Progenitor cell of endocrine pancreas (in vitro differentiated cells): ENCODE results near the gene PBX1. TPM values are rescaled to one million over a fixed set of nuclear protein-coding genes. Genes with fewer than 3 reads are reported as not detected.

Experiments used
- DNase-seq: peaks from one replicate; pipeline ENCODE4 v3.0.0; 2021; ENCODE audit warnings: low spot score; ENCODE audit not compliant: unreplicated experiment
- H3K27ac Mint-ChIP-seq: 2 replicates; pipeline ENCODE4 v1.8.0; 2021; ENCODE audit warnings: mild to moderate bottlenecking, moderate library complexity, mixed read lengths
- H3K27me3 Mint-ChIP-seq: 2 replicates; pipeline ENCODE4 v1.8.0; 2021; ENCODE audit warnings: mixed read lengths
- H3K36me3 Mint-ChIP-seq: 2 replicates; pipeline ENCODE4 v1.8.0; 2022; ENCODE audit warnings: mixed read lengths; ENCODE audit not compliant: insufficient read depth
- H3K4me1 Mint-ChIP-seq: 2 replicates; pipeline ENCODE4 v1.8.0; 2021; ENCODE audit warnings: low read depth, mixed read lengths
- H3K4me3 Mint-ChIP-seq: 2 replicates; pipeline ENCODE4 v1.8.0; 2021; ENCODE audit warnings: low read depth, mild to moderate bottlenecking, moderate library complexity, mixed read lengths
- H3K9me3 Mint-ChIP-seq: 2 replicates; pipeline ENCODE4 v1.8.0; 2021; ENCODE audit warnings: low read depth, mixed read lengths
- CTCF ChIP-seq: fragments of 200-600 bp; sonication (generic); IDR thresholded peaks from one replicate; pipeline ENCODE4 v1.5.0; 2021; ENCODE audit warnings: antibody characterized with exemption, mild to moderate bottlenecking; ENCODE audit not compliant: unreplicated experiment
- total RNA-seq: library from RNA; stranded (reverse); gene quantifications from 2 replicates; pipeline ENCODE4 v1.2.1, GENCODE V29; 2021

PBX1 gene
- total RNA-seq, 1 donor from 2014 or later = 205 TPM

DNA sequence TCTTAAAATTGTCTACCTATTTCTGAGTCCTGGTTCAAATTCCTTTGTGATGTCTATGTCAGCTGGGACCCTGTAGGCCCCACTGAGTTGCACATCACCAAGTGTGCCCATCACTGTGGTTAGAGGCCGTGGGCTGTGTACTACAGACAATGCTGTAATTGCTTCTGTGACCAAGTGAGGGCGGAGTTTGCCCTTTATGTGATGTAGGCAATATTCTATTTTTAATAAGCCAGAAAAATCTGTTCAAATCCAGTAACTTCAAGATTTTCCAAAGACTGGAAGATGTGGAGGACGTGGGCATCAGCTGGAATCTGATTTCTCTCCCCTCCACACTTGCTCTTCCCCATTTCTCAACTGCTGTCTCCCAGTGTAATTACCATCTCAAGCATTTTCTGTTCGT, 215.4 kb downstream of the PBX1 start:
- peak; percentile 4 for TF ChIP-seq CTCF
- peak overlapping the region; percentile 32 for H3K4me3 Mint-ChIP-seq
- H3K27me3 Mint-ChIP-seq = no peaks in the 10 kb centered on the region
- no peak for DNase-seq
- peak overlapping the region; percentile 97 for H3K27ac Mint-ChIP-seq
- peaks cover 81% of the 10 kb centered on the region for H3K4me1 Mint-ChIP-seq
- H3K36me3 Mint-ChIP-seq = peaks cover 4% of the 10 kb centered on the region
- H3K9me3 Mint-ChIP-seq = no peaks in the 10 kb centered on the region

DNA sequence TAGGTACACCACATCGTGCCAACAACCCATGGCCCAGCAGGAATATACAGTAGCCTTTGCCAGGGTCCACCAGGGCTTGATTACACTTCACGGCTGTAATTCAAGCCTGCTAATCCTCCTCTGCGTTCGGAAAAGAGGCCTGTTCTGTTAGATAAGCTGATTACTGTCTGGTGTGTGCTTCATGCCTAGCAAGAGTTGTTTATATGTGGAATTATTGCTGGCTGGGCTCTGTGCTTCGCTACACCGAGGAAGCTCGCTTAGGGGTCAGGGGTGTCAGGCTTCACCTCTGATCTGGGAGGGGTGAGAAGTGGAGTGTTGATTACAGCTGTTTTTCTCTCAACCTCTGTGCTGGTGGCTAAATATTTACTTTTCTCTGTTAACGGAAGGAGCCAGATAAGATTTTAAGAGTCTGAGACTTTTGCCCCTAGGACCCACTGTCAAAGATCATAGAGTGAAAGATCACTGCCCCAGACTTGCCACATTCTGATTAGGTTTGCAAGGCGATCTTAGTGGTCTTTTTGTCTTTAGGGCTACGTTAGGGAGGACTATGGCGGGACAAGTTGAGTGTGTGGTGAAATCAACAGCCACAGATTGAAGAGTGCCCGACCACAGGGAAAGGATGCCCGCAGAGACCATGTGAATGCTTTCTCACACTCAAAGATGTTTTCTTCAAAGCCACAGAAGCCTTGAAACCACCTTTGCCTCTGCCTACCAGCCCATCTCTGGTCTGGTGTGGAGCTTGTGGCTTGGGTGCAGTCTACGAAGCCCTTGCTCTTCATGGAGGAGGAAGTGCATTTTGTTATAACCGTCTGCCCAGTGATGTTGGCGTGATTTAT, 216.1 kb downstream of the PBX1 start:
- H3K27ac Mint-ChIP-seq = peak overlapping the region; percentile 97
- no peak for TF ChIP-seq CTCF
- no peak for DNase-seq
- no peaks in the 10 kb centered on the region for H3K27me3 Mint-ChIP-seq
- H3K4me3 Mint-ChIP-seq = peak overlapping the region; percentile 32
- no peaks in the 10 kb centered on the region for H3K9me3 Mint-ChIP-seq
- peaks cover 2% of the 10 kb centered on the region for H3K36me3 Mint-ChIP-seq
- H3K4me1 Mint-ChIP-seq = peaks cover 78% of the 10 kb centered on the region

DNA sequence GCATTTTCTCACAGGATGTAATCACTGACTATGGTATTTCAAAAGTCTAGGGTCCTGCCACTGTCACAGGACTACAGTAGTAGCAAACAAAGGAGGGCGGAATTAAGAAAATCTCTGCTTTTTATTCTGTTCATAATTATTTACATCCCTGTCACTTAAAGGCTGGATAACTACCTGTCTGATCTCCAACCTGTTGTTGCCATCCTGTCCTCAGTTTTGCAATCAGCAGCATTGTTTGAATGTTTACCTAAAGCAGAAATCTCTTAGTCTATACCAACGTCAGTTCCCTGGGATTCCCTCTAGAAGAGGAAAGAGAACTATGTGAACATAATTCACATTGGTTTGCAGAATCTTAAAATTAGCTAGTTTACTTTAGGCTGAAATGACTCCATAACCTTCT, 218.5 kb downstream of the PBX1 start:
- no peak overlapping the region for H3K27ac Mint-ChIP-seq
- peaks cover 8% of the 10 kb centered on the region for H3K36me3 Mint-ChIP-seq
- H3K4me3 Mint-ChIP-seq = no peak overlapping the region
- H3K9me3 Mint-ChIP-seq = no peaks in the 10 kb centered on the region
- TF ChIP-seq CTCF = no peak
- no peak for DNase-seq
- H3K27me3 Mint-ChIP-seq = no peaks in the 10 kb centered on the region
- peaks cover 74% of the 10 kb centered on the region for H3K4me1 Mint-ChIP-seq

DNA sequence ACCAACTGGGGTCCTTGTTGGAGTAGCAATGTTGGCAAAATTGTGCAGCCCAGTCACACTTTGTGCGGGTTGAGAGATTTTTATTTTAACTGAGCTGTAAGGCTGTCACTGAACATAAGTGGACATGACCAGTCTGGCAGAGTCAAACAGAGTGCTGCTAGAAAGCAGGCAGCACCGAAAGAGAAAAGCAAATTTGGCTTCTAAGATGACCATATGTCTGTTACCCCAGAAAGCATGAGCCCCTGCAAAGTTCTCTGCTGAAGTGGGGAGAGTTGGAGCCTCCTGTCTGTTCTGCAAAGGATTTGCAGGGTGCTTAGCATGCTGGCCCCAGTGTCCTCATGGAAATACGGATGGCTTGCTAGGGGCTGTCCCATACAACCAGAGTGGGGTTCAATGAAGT, 220.4 kb downstream of the PBX1 start:
- no peak overlapping the region for H3K4me3 Mint-ChIP-seq
- peak overlapping the region; percentile 77 for H3K27ac Mint-ChIP-seq
- no peaks in the 10 kb centered on the region for H3K9me3 Mint-ChIP-seq
- H3K36me3 Mint-ChIP-seq = peaks cover 9% of the 10 kb centered on the region
- peaks cover 56% of the 10 kb centered on the region for H3K4me1 Mint-ChIP-seq
- no peaks in the 10 kb centered on the region for H3K27me3 Mint-ChIP-seq
- DNase-seq = no peak
- no peak for TF ChIP-seq CTCF

- no peak for DNase-seq
- H3K4me1 Mint-ChIP-seq = peaks cover 47% of the 10 kb centered on the region
- no peak for TF ChIP-seq CTCF
- H3K9me3 Mint-ChIP-seq = no peaks in the 10 kb centered on the region
- H3K4me3 Mint-ChIP-seq = no peak overlapping the region
- H3K27me3 Mint-ChIP-seq = no peaks in the 10 kb centered on the region
- no peak overlapping the region for H3K27ac Mint-ChIP-seq
- H3K36me3 Mint-ChIP-seq = peaks cover 9% of the 10 kb centered on the region
These were observed 221.3 kb downstream of the PBX1 start for GRCh38 chr1:164780111-164780812.
